Skeletal muscle tissue (tissue), 4 donors: ENCODE data around the gene STAT3. TPM values are rescaled to one million over a fixed set of nuclear protein-coding genes. Genes with fewer than 3 reads are reported as not detected.
"Not testable (repeated sequence)": the region's sequence is repeated elsewhere in the genome, so short reads cannot be mapped to it uniquely, and the experiment has no call there.

Experiments used
- H3K27ac ChIP-seq: one replicate; pipeline ENCODE4 v1.7.0; 2013; ENCODE audit warnings: mild to moderate bottlenecking, low read depth, low read length, inconsistent platforms
- H3K27me3 ChIP-seq, 3 donors: one replicate each; pipeline ENCODE4 v1.7.0; 2013; ENCODE audit warnings: low read length in 3 of 3; ENCODE audit not compliant: control insufficient read depth in 3 of 3, insufficient read depth in 3 of 3
- H3K36me3 ChIP-seq, 3 donors: one replicate each; pipeline ENCODE4 v1.7.0; 2013; ENCODE audit warnings: low read length in 3 of 3; ENCODE audit not compliant: control insufficient read depth in 3 of 3, insufficient read depth in 3 of 3
- H3K4me1 ChIP-seq, 3 donors: one replicate each; pipeline ENCODE4 v1.7.0; 2013; ENCODE audit warnings: low read length in 3 of 3, mild to moderate bottlenecking in 3 of 3; ENCODE audit not compliant: control insufficient read depth in 3 of 3, insufficient read depth in 3 of 3
- H3K4me3 ChIP-seq, 3 donors: one replicate each; pipeline ENCODE4 v1.7.0; 2013; ENCODE audit warnings: low read length in 3 of 3
- H3K9ac ChIP-seq, 3 donors: one replicate each; pipeline ENCODE4 v1.7.0; 2013; ENCODE audit warnings: low read length in 3 of 3, mild to moderate bottlenecking in 3 of 3, moderate library complexity in 2 of 3, low read depth in 1 of 3
- H3K9me3 ChIP-seq, 3 donors: one replicate each; pipeline ENCODE4 v1.7.0; 2013; ENCODE audit warnings: low read length in 3 of 3; ENCODE audit not compliant: control insufficient read depth in 3 of 3
- total RNA-seq: library from RNA; depleted of rRNA; stranded (reverse); fragments of >200 nt; gene quantifications from one replicate; pipeline ENCODE4 v1.2.3, GENCODE V29; 2014
- donor health status: Osteomylitis.

STAT3 gene
- total RNA-seq, 1 donor from 2014 or later, result 44.9 TPM

- Histone ChIP-seq H3K9me3 (no peaks in the 10 kb centered on the region), H3K4me1 (peaks cover 10 to 29% (median 19%) of the 10 kb centered on the region in 3 donors), H3K27ac (peak overlapping the region; percentile 99), H3K9ac (peak overlapping the region; percentile 93 to 99 (median 94)), H3K4me3 (peak overlapping the region; percentile 89 to 95 (median 91)), H3K36me3 (peaks cover 0 to 3% (median 0%) of the 10 kb centered on the region in 3 donors), H3K27me3 (no peaks in the 10 kb centered on the region)
Measured at GRCh38 chr17:42387661-42388380, 421 bp downstream of the STAT3 start.

GRCh38 chr17:42386777-42387657, 1.2 kb downstream of the STAT3 start:
- Histone ChIP-seq H3K27ac (peak overlapping the region; percentile 99), H3K9ac (peak overlapping the region; percentile 93 to 99 (median 94)), H3K4me3 (peak overlapping the region; percentile 89 to 95 (median 91)), H3K36me3 (peaks cover 0 to 3% (median 0%) of the 10 kb centered on the region in 3 donors), H3K27me3 (no peaks in the 10 kb centered on the region), H3K9me3 (no peaks in the 10 kb centered on the region), H3K4me1 (peaks cover 14 to 36% (median 25%) of the 10 kb centered on the region in 3 donors)

GRCh38 chr17:42381898-42382297, 6.3 kb downstream of the STAT3 start:
- peak overlapping the region in 1 of 3 donors; percentile 31 for H3K4me3 ChIP-seq
- no peaks in the 10 kb centered on the region for H3K27me3 ChIP-seq
- H3K36me3 ChIP-seq, result peaks cover 0 to 3% (median 0%) of the 10 kb centered on the region in 3 donors
- H3K27ac ChIP-seq, result peak overlapping the region; percentile 76
- no peaks in the 10 kb centered on the region for H3K9me3 ChIP-seq
- H3K4me1 ChIP-seq, result peaks cover 39 to 49% (median 40%) of the 10 kb centered on the region in 3 donors
- H3K9ac ChIP-seq, result peak overlapping the region in 1 of 3 donors; percentile 66

- H3K9ac ChIP-seq, result peak overlapping the region in 1 of 3 donors; percentile 54
- no peaks in the 10 kb centered on the region for H3K27me3 ChIP-seq
- H3K27ac ChIP-seq, result peak overlapping the region; percentile 76
- no peak overlapping the region for H3K4me3 ChIP-seq
- H3K36me3 ChIP-seq, result peaks cover 0 to 3% (median 0%) of the 10 kb centered on the region in 3 donors
- H3K9me3 ChIP-seq, result no peaks in the 10 kb centered on the region
- peaks cover 35 to 42% (median 35%) of the 10 kb centered on the region in 3 donors for H3K4me1 ChIP-seq
Measured at GRCh38 chr17:42380935-42381334, 7.3 kb downstream of the STAT3 start.

GRCh38 chr17:42378959-42379594, 9.2 kb downstream of the STAT3 start:
- H3K9ac ChIP-seq, result peak overlapping the region; percentile 7 to 81 (median 69)

GRCh38 chr17:42378359-42378958, 9.8 kb downstream of the STAT3 start:
- Histone ChIP-seq H3K9ac (peak overlapping the region in 2 of 3 donors; percentile 69 to 81), H3K9me3 (no peaks in the 10 kb centered on the region), H3K27ac (peak overlapping the region; percentile 76), H3K36me3 (peaks cover 0 to 1% (median 0%) of the 10 kb centered on the region in 3 donors), H3K4me3 (peak overlapping the region; percentile 19 to 61 (median 47)), H3K4me1 (peaks cover 34 to 37% (median 35%) of the 10 kb centered on the region in 3 donors), H3K27me3 (no peaks in the 10 kb centered on the region)

More at GRCh38 chr17:42378959-42379594, 9.2 kb downstream of the STAT3 start:
- Histone ChIP-seq H3K4me3 (peak overlapping the region; percentile 19 to 61 (median 47)), H3K27ac (peak overlapping the region; percentile 76), H3K36me3 (peaks cover 0 to 3% (median 0%) of the 10 kb centered on the region in 3 donors), H3K9me3 (no peaks in the 10 kb centered on the region), H3K27me3 (no peaks in the 10 kb centered on the region), H3K4me1 (peaks cover 34 to 37% (median 35%) of the 10 kb centered on the region in 3 donors)

GRCh38 chr17:42373896-42374295, 14.3 kb downstream of the STAT3 start:
- H3K4me3 ChIP-seq, result no peak overlapping the region
- H3K27me3 ChIP-seq, result no peaks in the 10 kb centered on the region
- H3K9me3 ChIP-seq, result no peaks in the 10 kb centered on the region
- H3K4me1 ChIP-seq, result peaks cover 9 to 18% (median 12%) of the 10 kb centered on the region in 3 donors
- H3K36me3 ChIP-seq, result no peaks in the 10 kb centered on the region
- H3K27ac ChIP-seq, result no peak overlapping the region
- no peak overlapping the region for H3K9ac ChIP-seq

- no peaks in the 10 kb centered on the region for H3K27me3 ChIP-seq
- no peak overlapping the region for H3K9ac ChIP-seq
- H3K9me3 ChIP-seq, result no peaks in the 10 kb centered on the region
- H3K27ac ChIP-seq, result no peak overlapping the region
- H3K36me3 ChIP-seq, result no peaks in the 10 kb centered on the region
- H3K4me3 ChIP-seq, result no peak overlapping the region
- H3K4me1 ChIP-seq, result peaks cover 4 to 10% (median 7%) of the 10 kb centered on the region in 3 donors
Measured at GRCh38 chr17:42372142-42372541, 16.1 kb downstream of the STAT3 start.

GRCh38 chr17:42368797-42369561, 19.3 kb downstream of the STAT3 start:
- not testable (repeated sequence) for H3K9me3 ChIP-seq, H3K36me3 ChIP-seq, H3K27ac ChIP-seq, H3K27me3 ChIP-seq, H3K4me3 ChIP-seq, H3K9ac ChIP-seq
- H3K4me1 ChIP-seq, result peaks cover 14 to 23% (median 14%) of the 10 kb centered on the region in 3 donors
